ENCODE results near the gene HBS1L.

Gene HBS1L

DNA sequence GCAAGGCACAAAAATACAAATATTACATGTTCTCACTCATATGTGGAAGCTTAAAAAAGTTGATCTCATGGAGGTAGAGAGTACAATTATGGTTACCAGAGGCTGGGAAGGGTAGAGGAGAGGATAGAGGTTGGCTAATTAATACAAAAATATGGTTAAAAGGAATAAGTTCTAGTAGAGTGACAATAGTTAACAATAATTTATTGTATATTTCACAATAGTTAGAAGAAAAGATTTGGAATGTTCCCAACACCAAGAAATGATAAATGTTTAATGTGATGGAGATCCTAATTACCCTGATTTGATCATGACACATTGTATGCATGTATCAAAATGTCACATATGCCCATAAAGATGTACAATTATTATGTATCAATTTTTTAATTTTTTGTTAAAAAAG lies 106.5 kb downstream of the HBS1L start:
- Histone ChIP-seq H3K27me3 (replicated peaks; ENCODE audit: control insufficient read depth, insufficient read depth, low read length) (no peaks in the 10 kb centered on the region), H3K36me3 (ENCODE audit: control insufficient read depth, insufficient read depth, low read length, severe bottlenecking) (no peaks in the 10 kb centered on the region)
- DNase-seq (ENCODE audit: low read depth): no peak

GRCh38 chr6:134945045-134945444 lies 109.6 kb downstream of the HBS1L start:
- Histone ChIP-seq H3K4me1 (ENCODE audit: control insufficient read depth, insufficient read depth, low read length) (peaks cover 3% of the 10 kb centered on the region), H3K9ac (ENCODE audit: low read length) (no peak overlapping the region)

More for the DNA sequence above, 106.5 kb downstream of the HBS1L start:
- H3K4me3 ChIP-seq (ENCODE audit: low read length): no peak overlapping the region
- no peak overlapping the region for H3K9ac ChIP-seq (ENCODE audit: low read length)
- H3K4me1 ChIP-seq (ENCODE audit: control insufficient read depth, insufficient read depth, low read length): no peaks in the 10 kb centered on the region
- no peaks in the 10 kb centered on the region for H3K9me3 ChIP-seq (ENCODE audit: control insufficient read depth, low read length)

GRCh38 chr6:134943522-134944111 lies 111.0 kb downstream of the HBS1L start:
- Histone ChIP-seq H3K9me3 (ENCODE audit: control insufficient read depth, low read length) (no peaks in the 10 kb centered on the region), H3K36me3 (ENCODE audit: control insufficient read depth, insufficient read depth, low read length, severe bottlenecking) (no peaks in the 10 kb centered on the region), H3K9ac (ENCODE audit: low read length) (no peak overlapping the region), H3K4me3 (ENCODE audit: low read length) (no peak overlapping the region), H3K27me3 (replicated peaks; ENCODE audit: control insufficient read depth, insufficient read depth, low read length) (no peaks in the 10 kb centered on the region), H3K4me1 (ENCODE audit: control insufficient read depth, insufficient read depth, low read length) (peaks cover 3% of the 10 kb centered on the region)
- DNase-seq (ENCODE audit: low read depth): no peak

More at GRCh38 chr6:134945045-134945444, 109.6 kb downstream of the HBS1L start:
- Histone ChIP-seq H3K9me3 (ENCODE audit: control insufficient read depth, low read length) (no peaks in the 10 kb centered on the region), H3K36me3 (ENCODE audit: control insufficient read depth, insufficient read depth, low read length, severe bottlenecking) (no peaks in the 10 kb centered on the region), H3K27me3 (replicated peaks; ENCODE audit: control insufficient read depth, insufficient read depth, low read length) (no peaks in the 10 kb centered on the region), H3K4me3 (ENCODE audit: low read length) (no peak overlapping the region)
- no peak for DNase-seq (ENCODE audit: low read depth)

- Histone ChIP-seq H3K4me3 (ENCODE audit: low read length) (no peak overlapping the region), H3K27me3 (replicated peaks; ENCODE audit: control insufficient read depth, insufficient read depth, low read length) (no peaks in the 10 kb centered on the region), H3K4me1 (ENCODE audit: control insufficient read depth, insufficient read depth, low read length) (peaks cover 15% of the 10 kb centered on the region), H3K36me3 (ENCODE audit: control insufficient read depth, insufficient read depth, low read length, severe bottlenecking) (no peaks in the 10 kb centered on the region), H3K9ac (ENCODE audit: low read length) (no peak overlapping the region), H3K9me3 (ENCODE audit: control insufficient read depth, low read length) (no peaks in the 10 kb centered on the region)
- DNase-seq (ENCODE audit: low read depth): no peak
Observed at GRCh38 chr6:134938896-134939295, 115.7 kb downstream of the HBS1L start.

GRCh38 chr6:134937426-134937825 lies 117.2 kb downstream of the HBS1L start:
- peak overlapping the region; percentile 48 for H3K9ac ChIP-seq (ENCODE audit: low read length)
- H3K4me1 ChIP-seq (ENCODE audit: control insufficient read depth, insufficient read depth, low read length): peaks cover 15% of the 10 kb centered on the region
- H3K4me3 ChIP-seq (ENCODE audit: low read length): no peak overlapping the region
- H3K36me3 ChIP-seq (ENCODE audit: control insufficient read depth, insufficient read depth, low read length, severe bottlenecking): no peaks in the 10 kb centered on the region
- no peaks in the 10 kb centered on the region for H3K9me3 ChIP-seq (ENCODE audit: control insufficient read depth, low read length)
- H3K27me3 ChIP-seq (replicated peaks; ENCODE audit: control insufficient read depth, insufficient read depth, low read length): no peaks in the 10 kb centered on the region
- peak; percentile 44 for DNase-seq (ENCODE audit: low read depth)

GRCh38 chr6:134936931-134937330 lies 117.7 kb downstream of the HBS1L start:
- peak; percentile 69 for DNase-seq (ENCODE audit: low read depth)
- peaks cover 15% of the 10 kb centered on the region for H3K4me1 ChIP-seq (ENCODE audit: control insufficient read depth, insufficient read depth, low read length)
- H3K9ac ChIP-seq (ENCODE audit: low read length): peak overlapping the region; percentile 48
- H3K4me3 ChIP-seq (ENCODE audit: low read length): no peak overlapping the region
- no peaks in the 10 kb centered on the region for H3K27me3 ChIP-seq (replicated peaks; ENCODE audit: control insufficient read depth, insufficient read depth, low read length)
- H3K36me3 ChIP-seq (ENCODE audit: control insufficient read depth, insufficient read depth, low read length, severe bottlenecking): no peaks in the 10 kb centered on the region
- H3K9me3 ChIP-seq (ENCODE audit: control insufficient read depth, low read length): no peaks in the 10 kb centered on the region

- Histone ChIP-seq H3K4me3 (ENCODE audit: low read length) (no peak overlapping the region), H3K9ac (ENCODE audit: low read length) (no peak overlapping the region), H3K27me3 (replicated peaks; ENCODE audit: control insufficient read depth, insufficient read depth, low read length) (no peaks in the 10 kb centered on the region), H3K4me1 (ENCODE audit: control insufficient read depth, insufficient read depth, low read length) (peaks cover 15% of the 10 kb centered on the region), H3K9me3 (ENCODE audit: control insufficient read depth, low read length) (no peaks in the 10 kb centered on the region), H3K36me3 (ENCODE audit: control insufficient read depth, insufficient read depth, low read length, severe bottlenecking) (no peaks in the 10 kb centered on the region)
- DNase-seq (ENCODE audit: low read depth): no peak
Observed at GRCh38 chr6:134936476-134936875, 118.1 kb downstream of the HBS1L start.

- Histone ChIP-seq H3K27me3 (replicated peaks; ENCODE audit: control insufficient read depth, insufficient read depth, low read length) (no peaks in the 10 kb centered on the region), H3K36me3 (ENCODE audit: control insufficient read depth, insufficient read depth, low read length, severe bottlenecking) (no peaks in the 10 kb centered on the region), H3K4me1 (ENCODE audit: control insufficient read depth, insufficient read depth, low read length) (peaks cover 12% of the 10 kb centered on the region), H3K4me3 (ENCODE audit: low read length) (no peak overlapping the region), H3K9ac (ENCODE audit: low read length) (no peak overlapping the region), H3K9me3 (ENCODE audit: control insufficient read depth, low read length) (no peaks in the 10 kb centered on the region)
- DNase-seq (ENCODE audit: low read depth): no peak
Observed at GRCh38 chr6:134934793-134935485, 119.7 kb downstream of the HBS1L start.

DNA sequence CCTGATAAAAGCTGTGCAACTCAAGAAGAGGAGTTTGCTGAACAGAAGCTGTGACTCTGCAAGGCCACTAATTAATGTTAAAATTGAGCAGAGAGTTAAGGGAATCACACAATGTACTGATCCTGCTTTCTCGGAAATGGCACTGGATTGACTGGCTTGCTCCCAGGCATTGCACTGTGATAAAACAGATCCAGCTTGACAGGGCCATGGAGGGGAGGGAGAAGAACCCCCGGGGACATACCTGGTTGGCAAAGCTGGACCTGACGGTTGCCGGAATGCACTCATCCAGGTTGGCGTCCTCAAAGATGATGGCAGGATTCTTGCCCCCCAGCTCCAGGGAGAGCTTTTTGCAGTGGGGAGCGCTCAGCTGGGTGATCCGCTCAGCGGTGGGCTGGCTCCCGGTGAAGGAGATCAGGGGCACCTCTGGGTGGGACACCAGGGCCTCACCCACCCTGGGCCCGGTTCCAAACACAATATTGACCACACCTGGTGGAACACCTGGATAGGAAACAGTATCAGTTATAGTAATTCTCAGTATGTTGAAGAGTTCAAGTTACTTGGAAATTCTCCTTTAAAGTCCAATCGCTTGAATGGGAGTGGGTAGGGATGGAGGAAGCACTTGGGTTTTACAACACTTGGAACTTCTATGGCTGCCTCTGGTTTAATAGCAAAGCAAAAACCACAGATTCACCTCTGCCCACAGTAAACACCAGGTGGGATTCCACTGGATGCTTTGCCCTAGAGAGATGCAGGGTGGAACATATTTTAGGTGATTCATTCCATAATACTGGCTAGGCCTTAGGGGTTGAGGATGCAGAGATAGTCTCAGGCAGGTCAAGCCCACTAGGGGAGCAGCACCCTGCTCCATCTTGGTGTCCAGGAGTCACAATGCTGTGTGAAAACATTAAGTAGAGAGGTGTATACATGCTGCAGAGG lies 121.8 kb downstream of the HBS1L start:
- H3K36me3 ChIP-seq (ENCODE audit: control insufficient read depth, insufficient read depth, low read length, severe bottlenecking): no peaks in the 10 kb centered on the region
- no peak for DNase-seq (ENCODE audit: low read depth)
- H3K4me3 ChIP-seq (ENCODE audit: low read length): no peak overlapping the region
- no peak overlapping the region for H3K9ac ChIP-seq (ENCODE audit: low read length)
- no peaks in the 10 kb centered on the region for H3K9me3 ChIP-seq (ENCODE audit: control insufficient read depth, low read length)
- H3K4me1 ChIP-seq (ENCODE audit: control insufficient read depth, insufficient read depth, low read length): peaks cover 16% of the 10 kb centered on the region
- H3K27me3 ChIP-seq (replicated peaks; ENCODE audit: control insufficient read depth, insufficient read depth, low read length): no peaks in the 10 kb centered on the region

DNA sequence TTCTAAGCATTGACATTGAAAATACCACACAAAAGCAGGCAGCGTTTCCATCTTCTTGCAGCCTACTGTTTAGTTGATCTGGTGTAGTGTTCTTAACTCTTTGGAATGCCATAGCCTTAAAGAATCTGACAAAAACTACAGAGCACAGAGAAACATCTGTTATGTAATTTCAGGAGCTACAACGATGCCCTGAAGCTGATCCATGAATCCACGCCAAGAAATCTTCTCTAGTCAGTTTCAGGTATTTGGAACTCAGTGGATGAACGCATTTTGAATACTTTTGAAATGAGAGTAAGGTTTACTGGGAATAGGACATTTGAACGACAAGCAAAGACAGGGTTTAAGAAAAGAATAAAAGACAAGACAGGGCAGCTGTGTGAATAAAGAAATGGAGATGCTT lies 122.5 kb downstream of the HBS1L start:
- DNase-seq (ENCODE audit: low read depth): no peak
- no peaks in the 10 kb centered on the region for H3K27me3 ChIP-seq (replicated peaks; ENCODE audit: control insufficient read depth, insufficient read depth, low read length)
- H3K36me3 ChIP-seq (ENCODE audit: control insufficient read depth, insufficient read depth, low read length, severe bottlenecking): no peaks in the 10 kb centered on the region
- H3K9me3 ChIP-seq (ENCODE audit: control insufficient read depth, low read length): no peaks in the 10 kb centered on the region
- H3K4me1 ChIP-seq (ENCODE audit: control insufficient read depth, insufficient read depth, low read length): peaks cover 10% of the 10 kb centered on the region
- H3K9ac ChIP-seq (ENCODE audit: low read length): no peak overlapping the region
- H3K4me3 ChIP-seq (ENCODE audit: low read length): no peak overlapping the region

GRCh38 chr6:134930463-134930862 lies 124.2 kb downstream of the HBS1L start:
- Histone ChIP-seq H3K36me3 (ENCODE audit: control insufficient read depth, insufficient read depth, low read length, severe bottlenecking) (no peaks in the 10 kb centered on the region), H3K27me3 (replicated peaks; ENCODE audit: control insufficient read depth, insufficient read depth, low read length) (no peaks in the 10 kb centered on the region), H3K4me3 (ENCODE audit: low read length) (no peak overlapping the region), H3K9me3 (ENCODE audit: control insufficient read depth, low read length) (no peaks in the 10 kb centered on the region), H3K4me1 (ENCODE audit: control insufficient read depth, insufficient read depth, low read length) (peaks cover 4% of the 10 kb centered on the region), H3K9ac (ENCODE audit: low read length) (no peak overlapping the region)
- no peak for DNase-seq (ENCODE audit: low read depth)

Data from adipocyte (in vitro differentiated cells).